ENCODE results near the gene CPSF6.
"Not testable (repeated sequence)": the region's sequence is repeated elsewhere in the genome, so short reads cannot be mapped to it uniquely, and the experiment has no call there.

The CPSF6 gene

GRCh38 chr12:69262264-69262974, 23.1 kb downstream of the CPSF6 start:
- Histone ChIP-seq H3K36me3 (replicated peaks; ENCODE audit: low read depth, low read length) (peaks cover 85% of the 10 kb centered on the region), H3K9me3 (ENCODE audit: insufficient read depth, low read length) (no peaks in the 10 kb centered on the region), H3K4me1 (ENCODE audit: low read length) (no peaks in the 10 kb centered on the region), H4K20me1 (ENCODE audit: insufficient read depth, low read length) (no peaks in the 10 kb centered on the region), H3K79me2 (ENCODE audit: low read length) (peaks cover 9% of the 10 kb centered on the region), H3K27ac (ENCODE audit: low read length) (no peak overlapping the region), H3K4me2 (ENCODE audit: low read length) (no peak overlapping the region), H2AFZ (ENCODE audit: low read depth, low read length) (no peak overlapping the region), H3K4me3 (ENCODE audit: low read length) (no peak overlapping the region), H3K9ac (ENCODE audit: low read length) (no peak overlapping the region), H3K27me3 (ENCODE audit: low read depth, low read length) (no peaks in the 10 kb centered on the region)
- TF ChIP-seq CTCF (IDR thresholded peaks at IDR 0.05; ENCODE audit: low read depth, low read length) (no peak), EZH2phosphoT487 (IDR thresholded peaks at IDR 0.05; ENCODE audit: low read depth) (no peak)

- H2AFZ ChIP-seq (ENCODE audit: low read depth, low read length): no peak overlapping the region
- no peaks in the 10 kb centered on the region for H4K20me1 ChIP-seq (ENCODE audit: insufficient read depth, low read length)
- no peaks in the 10 kb centered on the region for H3K9me3 ChIP-seq (ENCODE audit: insufficient read depth, low read length)
- H3K9ac ChIP-seq (ENCODE audit: low read length): no peak overlapping the region
- peaks cover 70% of the 10 kb centered on the region for H3K36me3 ChIP-seq (replicated peaks; ENCODE audit: low read depth, low read length)
- H3K4me1 ChIP-seq (ENCODE audit: low read length): no peaks in the 10 kb centered on the region; the same call in 1 of the 2 replicates
- no peak overlapping the region for H3K4me2 ChIP-seq (ENCODE audit: low read length)
- no peak overlapping the region for H3K4me3 ChIP-seq (ENCODE audit: low read length)
- H3K27ac ChIP-seq (ENCODE audit: low read length): no peak overlapping the region
- peaks cover 6% of the 10 kb centered on the region; the same call in 1 of the 2 replicates for H3K79me2 ChIP-seq (ENCODE audit: low read length)
- TF ChIP-seq EZH2phosphoT487 (IDR thresholded peaks at IDR 0.05; ENCODE audit: low read depth) (no peak), CTCF (IDR thresholded peaks at IDR 0.05; ENCODE audit: low read depth, low read length) (no peak)
- no peaks in the 10 kb centered on the region for H3K27me3 ChIP-seq (ENCODE audit: low read depth, low read length)
These were observed 25.8 kb downstream of the CPSF6 start for GRCh38 chr12:69265205-69265604.

- H3K36me3 ChIP-seq (replicated peaks; ENCODE audit: low read depth, low read length): peaks cover 70% of the 10 kb centered on the region
- H3K9ac ChIP-seq (ENCODE audit: low read length); H3K4me3 ChIP-seq (ENCODE audit: low read length); H3K27ac ChIP-seq (ENCODE audit: low read length); H3K79me2 ChIP-seq (ENCODE audit: low read length); H4K20me1 ChIP-seq (ENCODE audit: insufficient read depth, low read length); H3K4me2 ChIP-seq (ENCODE audit: low read length); H3K27me3 ChIP-seq (ENCODE audit: low read depth, low read length); H3K4me1 ChIP-seq (ENCODE audit: low read length); H3K9me3 ChIP-seq (ENCODE audit: insufficient read depth, low read length); H2AFZ ChIP-seq (ENCODE audit: low read depth, low read length): not testable (repeated sequence)
These were observed 26.3 kb downstream of the CPSF6 start for GRCh38 chr12:69265633-69266032.

GRCh38 chr12:69266036-69266635, 26.8 kb downstream of the CPSF6 start:
- Histone ChIP-seq H3K9me3 (ENCODE audit: insufficient read depth, low read length) (no peaks in the 10 kb centered on the region), H3K9ac (ENCODE audit: low read length) (no peak overlapping the region), H3K4me2 (ENCODE audit: low read length) (no peak overlapping the region), H3K4me3 (ENCODE audit: low read length) (no peak overlapping the region), H3K27me3 (ENCODE audit: low read depth, low read length) (no peaks in the 10 kb centered on the region), H3K36me3 (replicated peaks; ENCODE audit: low read depth, low read length) (peaks cover 70% of the 10 kb centered on the region), H3K4me1 (ENCODE audit: low read length) (peaks cover 7% of the 10 kb centered on the region), H2AFZ (ENCODE audit: low read depth, low read length) (no peak overlapping the region), H3K27ac (ENCODE audit: low read length) (no peak overlapping the region), H3K79me2 (ENCODE audit: low read length) (no peaks in the 10 kb centered on the region), H4K20me1 (ENCODE audit: insufficient read depth, low read length) (no peaks in the 10 kb centered on the region)
- no peak for TF ChIP-seq EZH2phosphoT487 (IDR thresholded peaks at IDR 0.05; ENCODE audit: low read depth)
- TF ChIP-seq CTCF (IDR thresholded peaks at IDR 0.05; ENCODE audit: low read depth, low read length): no peak
